ENCODE results near the gene SSR4.

SSR4 gene

GRCh38 chrX:153782313-153782712, 12.2 kb upstream of the SSR4 start:
- DNase-seq: no peak

- no peak for DNase-seq
Observed at GRCh38 chrX:153782871-153783270, 11.6 kb upstream of the SSR4 start.

GRCh38 chrX:153783378-153784013, 11.0 kb upstream of the SSR4 start:
- no peak for DNase-seq

GRCh38 chrX:153784325-153784967, 10.0 kb upstream of the SSR4 start:
- no peak for DNase-seq

GRCh38 chrX:153786669-153787068, 7.8 kb upstream of the SSR4 start:
- no peak for DNase-seq

GRCh38 chrX:153789654-153790053, 4.8 kb upstream of the SSR4 start:
- no peak for DNase-seq

GRCh38 chrX:153791104-153791852, 3.2 kb upstream of the SSR4 start:
- DNase-seq: no peak

GRCh38 chrX:153792368-153792767, 2.1 kb upstream of the SSR4 start:
- no peak for DNase-seq

GRCh38 chrX:153793291-153793690, 1.2 kb upstream of the SSR4 start:
- no peak for DNase-seq

GRCh38 chrX:153794897-153795816, 689 bp downstream of the SSR4 start:
- DNase-seq: no peak

GRCh38 chrX:153797415-153798015, 3.0 kb downstream of the SSR4 start:
- DNase-seq: no peak

- no peak for DNase-seq
Observed at GRCh38 chrX:153799326-153799725, 4.9 kb downstream of the SSR4 start.

- no peak for DNase-seq
Observed at GRCh38 chrX:153800177-153800722, 5.8 kb downstream of the SSR4 start.

GRCh38 chrX:153800746-153801145, 6.3 kb downstream of the SSR4 start:
- no peak for DNase-seq

GRCh38 chrX:153801669-153802068, 7.2 kb downstream of the SSR4 start:
- no peak for DNase-seq

GRCh38 chrX:153802513-153803045, 8.1 kb downstream of the SSR4 start:
- DNase-seq: no peak

GRCh38 chrX:153803211-153804099, 9.0 kb downstream of the SSR4 start:
- DNase-seq: no peak

GRCh38 chrX:153804100-153804595, 9.7 kb downstream of the SSR4 start:
- DNase-seq: no peak

- no peak for DNase-seq
Observed at GRCh38 chrX:153804621-153805020, 10.2 kb downstream of the SSR4 start.

- no peak for DNase-seq
Observed at GRCh38 chrX:153805436-153805835, 11.0 kb downstream of the SSR4 start.

Measured in NCI-H510A treated with DMSO at 0.1 percent for 48 hours (cell line).